Stimulated activated CD4-positive, alpha-beta T cell treated with anti-CD3 and anti-CD28 coated beads, Interleukin-4, amount 100 ng/mL, for 24 hours (primary cell): Measurements from ENCODE around the gene PRDX5.

ENCODE experiments used
- DNase-seq: peaks from one replicate; pipeline ENCODE4 v3.0.0-alpha.2; 2020

PRDX5 gene

DNA sequence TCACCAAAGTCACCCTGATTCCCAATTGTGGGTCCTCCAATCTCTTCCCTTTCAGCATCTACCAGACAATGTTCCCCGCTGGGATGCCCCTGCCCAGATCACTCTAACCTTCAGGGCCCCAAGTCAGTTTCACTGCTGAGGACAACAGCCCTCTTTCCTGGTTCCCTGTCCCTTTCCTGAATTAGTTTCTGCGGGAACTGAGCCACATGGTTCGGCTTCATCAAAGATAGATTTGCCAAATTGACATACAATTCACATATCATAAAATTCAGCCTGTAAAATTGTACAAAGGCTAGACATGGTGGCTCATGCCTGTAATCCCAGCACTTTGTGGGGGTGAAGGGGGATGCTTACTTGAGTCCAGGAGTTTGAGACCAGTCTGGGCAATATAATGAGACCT lies 10.1 kb downstream of the PRDX5 start:
- DNase-seq = no peak

DNA sequence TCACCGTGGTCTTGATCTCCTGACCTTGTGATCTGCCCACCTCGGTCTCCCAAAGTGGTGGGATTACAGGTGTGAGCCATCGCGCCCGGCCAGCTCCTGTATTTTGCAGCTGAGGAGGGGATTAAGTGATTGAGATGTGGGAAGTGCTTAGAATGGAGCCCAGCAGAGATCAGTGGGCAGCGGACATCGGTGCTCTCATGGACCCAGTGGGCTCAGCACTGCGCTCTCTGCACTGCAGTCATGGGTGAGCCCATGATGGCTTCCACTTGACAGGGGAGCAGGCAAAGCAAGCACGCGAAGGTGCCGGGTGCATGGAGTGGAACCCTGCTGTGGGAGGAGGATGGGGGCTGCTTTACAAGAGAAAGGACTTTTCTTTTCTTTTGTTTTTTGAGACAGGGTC lies 13.0 kb downstream of the PRDX5 start:
- no peak for DNase-seq

DNA sequence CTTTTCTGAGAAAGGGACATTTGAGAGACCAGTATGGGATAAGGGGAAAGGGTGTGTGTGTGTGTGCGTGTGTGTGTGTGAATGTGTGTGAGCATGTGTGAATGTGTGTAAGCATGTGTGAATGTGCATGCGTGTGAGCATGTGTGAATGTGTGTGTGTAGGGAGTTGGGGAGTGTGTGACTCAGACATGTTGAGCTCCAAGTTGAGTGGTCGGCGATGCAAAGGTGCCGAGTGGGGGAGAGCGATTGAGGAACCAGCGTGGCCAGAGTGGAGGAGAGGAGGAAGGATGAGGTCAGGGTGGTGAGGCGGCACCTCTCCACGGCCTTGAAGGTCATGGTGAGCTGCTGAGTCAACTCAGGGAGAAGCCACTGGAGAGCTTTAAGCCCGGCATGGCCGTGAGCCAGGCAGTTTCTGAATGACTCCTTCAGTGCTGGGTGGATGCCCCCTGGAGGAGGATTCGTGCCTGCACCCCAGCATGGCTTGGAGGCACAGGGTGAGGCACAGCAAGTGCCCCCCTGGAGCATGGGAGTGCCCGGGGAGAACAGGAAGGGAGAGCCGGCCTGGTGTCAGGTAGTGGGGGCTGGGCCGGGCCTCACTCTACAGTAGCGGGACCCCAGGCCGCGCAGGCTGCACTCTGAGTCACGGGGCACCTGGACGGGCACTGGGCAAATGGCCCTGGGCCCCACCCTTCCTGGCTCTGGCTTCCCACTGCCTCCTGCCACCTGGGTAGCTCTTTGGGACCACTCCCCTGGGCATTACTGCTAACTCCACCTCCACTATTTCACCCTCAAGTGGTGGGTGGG lies 13.8 kb downstream of the PRDX5 start:
- DNase-seq = peak; percentile 71

DNA sequence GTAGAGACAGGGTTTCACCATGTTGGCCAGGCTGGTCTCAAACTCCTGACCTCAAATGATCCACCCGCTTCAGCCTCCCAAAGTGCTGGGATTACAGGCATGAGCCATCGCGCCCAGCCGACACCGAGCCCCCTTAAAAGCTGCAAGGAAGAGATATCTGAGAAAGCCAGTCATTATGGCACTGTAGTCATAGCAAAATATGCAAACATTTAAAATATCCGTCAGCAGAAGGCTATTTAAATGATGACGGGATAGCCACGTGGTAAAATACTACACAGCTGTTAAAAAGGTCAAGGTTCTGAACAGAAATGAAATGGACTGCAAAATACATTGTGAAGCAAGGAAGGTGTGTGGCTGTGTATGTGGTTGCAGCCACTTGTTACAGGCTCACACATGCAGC lies 15.6 kb downstream of the PRDX5 start:
- DNase-seq = no peak

DNA sequence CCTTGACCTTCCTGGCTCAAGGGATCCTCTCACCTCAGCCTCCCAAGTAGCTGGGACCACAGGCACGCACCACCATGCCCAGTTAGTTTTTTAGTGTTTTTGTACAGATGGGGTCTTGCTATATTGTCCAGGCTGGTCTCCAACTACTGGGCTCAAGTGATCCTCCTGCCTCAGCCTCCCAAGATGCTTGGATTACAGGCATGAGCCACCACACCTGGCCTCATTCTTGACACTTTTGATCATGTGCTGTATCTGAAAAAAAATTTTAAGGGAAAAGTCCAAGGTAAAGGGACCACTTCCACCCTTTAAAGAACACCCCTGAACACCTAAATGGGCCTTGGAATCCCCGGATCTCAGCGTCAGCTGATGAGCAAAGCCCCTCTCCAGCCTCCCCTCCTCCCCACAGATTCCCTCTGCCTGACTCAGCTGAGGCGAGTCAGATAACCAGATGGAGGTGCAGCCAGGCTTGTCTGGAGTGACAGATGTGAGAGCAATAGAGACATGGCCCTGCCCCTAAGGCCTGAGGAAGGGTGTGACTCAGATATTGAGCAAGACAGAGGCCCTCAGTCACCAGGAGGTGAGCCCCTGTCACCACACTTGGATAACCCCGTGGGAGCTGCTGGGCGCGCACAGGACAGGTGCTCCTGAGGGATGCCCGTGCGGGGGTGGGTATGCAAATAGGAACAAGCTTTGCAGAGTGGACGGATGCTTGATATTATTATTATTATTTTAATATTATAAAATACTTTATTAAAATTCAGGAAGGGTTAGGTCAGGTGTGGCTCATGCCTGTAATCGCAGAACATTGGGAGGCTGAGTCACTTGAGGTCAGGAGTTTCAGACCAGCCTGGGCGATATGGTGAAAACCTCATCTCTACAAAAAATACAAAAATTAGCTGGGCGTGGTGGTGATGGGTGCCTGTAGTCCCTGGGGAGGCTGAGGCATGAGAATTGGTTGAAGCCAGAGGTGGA lies 17.1 kb downstream of the PRDX5 start:
- peak; percentile 34 for DNase-seq

DNA sequence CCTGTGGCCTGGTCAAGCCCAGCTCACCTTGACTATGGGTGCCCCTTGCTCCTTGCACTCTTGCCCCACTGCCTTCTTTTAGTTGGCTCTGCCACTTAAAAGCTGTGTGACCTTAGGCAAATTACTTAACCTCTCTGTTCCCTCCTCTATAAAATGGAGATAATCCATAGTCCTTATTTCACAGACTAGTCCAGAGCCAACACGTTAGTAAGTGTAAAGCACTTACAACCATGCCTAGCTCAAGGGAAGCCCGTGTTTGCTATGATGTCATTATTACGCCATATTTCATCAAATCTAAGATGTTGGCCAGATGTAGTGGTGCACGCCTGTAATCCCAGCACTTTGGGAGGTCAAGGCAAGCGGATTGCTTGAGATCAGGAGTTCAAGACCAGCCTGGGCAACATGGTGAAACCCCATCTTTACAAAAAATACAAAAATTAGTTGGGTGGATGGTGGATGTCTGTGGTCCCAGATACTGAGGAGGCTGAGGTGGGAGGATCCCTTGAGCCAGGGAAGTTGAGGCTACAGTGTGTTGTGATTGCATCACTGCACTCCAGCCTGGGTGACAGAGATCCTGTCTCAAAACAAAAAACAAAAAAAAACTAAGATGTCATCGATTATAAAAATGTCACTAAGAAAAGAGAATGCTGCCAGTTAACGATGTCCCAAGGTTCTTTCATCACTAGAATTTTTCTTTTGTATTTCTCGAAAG lies 19.8 kb downstream of the PRDX5 start:
- no peak for DNase-seq

DNA sequence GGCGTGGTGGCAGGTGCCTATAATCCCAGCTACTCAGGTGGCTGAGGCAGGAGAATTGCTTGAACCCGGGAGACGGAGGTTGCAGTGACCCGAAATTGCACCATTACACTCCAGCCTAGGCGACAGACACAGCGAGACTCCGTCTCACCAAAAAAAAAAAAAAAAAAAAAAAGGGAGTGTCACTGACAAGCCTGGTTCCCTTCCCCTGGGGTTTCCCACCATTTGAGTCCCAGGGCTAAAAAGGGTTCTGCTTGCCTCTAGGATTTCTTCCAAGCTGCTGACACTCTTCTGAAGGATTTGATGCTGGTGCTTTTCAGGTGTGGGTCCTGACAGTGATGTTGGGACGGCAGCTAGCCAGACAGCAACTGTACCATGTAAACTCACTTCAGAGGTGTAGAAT lies 20.8 kb downstream of the PRDX5 start:
- DNase-seq = no peak

DNA sequence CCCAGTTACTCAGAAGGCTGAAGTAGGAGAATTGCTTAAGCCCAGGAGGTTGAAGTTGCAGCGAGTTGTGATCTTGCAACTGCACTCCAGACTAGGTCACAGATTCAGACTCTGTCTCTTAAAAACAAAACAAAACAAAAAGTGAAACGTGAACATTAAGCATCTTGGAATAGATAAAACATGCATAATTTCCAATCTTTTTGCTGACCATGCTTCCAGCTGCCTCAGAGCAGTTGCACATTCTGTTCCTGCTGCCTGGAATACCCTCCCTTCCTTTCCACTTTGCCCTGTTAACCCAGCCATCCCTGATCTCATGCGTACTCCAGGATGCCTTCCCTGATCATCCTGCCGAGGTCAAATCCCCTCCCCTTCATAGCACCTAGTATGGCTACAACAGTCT lies 21.4 kb downstream of the PRDX5 start:
- DNase-seq = no peak

DNA sequence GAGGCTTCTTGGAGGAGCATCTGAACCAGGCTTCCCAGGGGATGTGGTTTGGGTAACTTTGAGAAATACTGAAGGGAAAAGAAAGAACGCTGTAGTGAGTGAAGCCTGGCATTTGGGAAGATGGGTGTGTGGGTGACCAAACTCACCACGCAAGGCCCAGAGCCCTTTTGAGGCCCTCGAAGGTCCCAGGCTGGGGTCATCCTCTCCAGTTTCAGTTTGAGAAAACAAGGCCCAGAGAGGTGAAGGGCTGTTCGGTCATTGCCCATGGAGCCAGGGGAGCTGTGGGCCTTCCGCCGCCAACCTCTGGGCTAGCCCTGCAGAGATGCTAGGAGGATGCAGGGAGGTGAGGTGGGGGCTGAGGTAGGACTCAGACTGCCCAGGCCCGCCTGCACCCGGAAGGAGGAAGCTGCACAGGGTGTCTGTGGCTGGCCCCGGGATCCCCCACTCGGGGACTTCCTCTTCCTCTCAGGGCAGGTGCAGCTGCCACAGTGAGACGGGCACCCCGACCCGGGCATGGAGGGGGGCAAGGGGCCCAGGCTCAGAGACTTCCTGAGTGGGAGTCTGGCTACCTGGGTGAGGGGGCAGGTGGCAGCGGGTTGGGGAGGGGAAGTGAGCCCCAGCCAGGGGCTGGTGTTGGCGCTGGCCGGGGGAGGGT lies 22.0 kb downstream of the PRDX5 start, which contains the start of gene CCDC88B:
Gene CCDC88B (plus strand): TSS at position 451 of the 655 bp plus-strand sequence. CDS start 63 bp downstream, at position 514.
- peak; percentile 81 for DNase-seq

DNA sequence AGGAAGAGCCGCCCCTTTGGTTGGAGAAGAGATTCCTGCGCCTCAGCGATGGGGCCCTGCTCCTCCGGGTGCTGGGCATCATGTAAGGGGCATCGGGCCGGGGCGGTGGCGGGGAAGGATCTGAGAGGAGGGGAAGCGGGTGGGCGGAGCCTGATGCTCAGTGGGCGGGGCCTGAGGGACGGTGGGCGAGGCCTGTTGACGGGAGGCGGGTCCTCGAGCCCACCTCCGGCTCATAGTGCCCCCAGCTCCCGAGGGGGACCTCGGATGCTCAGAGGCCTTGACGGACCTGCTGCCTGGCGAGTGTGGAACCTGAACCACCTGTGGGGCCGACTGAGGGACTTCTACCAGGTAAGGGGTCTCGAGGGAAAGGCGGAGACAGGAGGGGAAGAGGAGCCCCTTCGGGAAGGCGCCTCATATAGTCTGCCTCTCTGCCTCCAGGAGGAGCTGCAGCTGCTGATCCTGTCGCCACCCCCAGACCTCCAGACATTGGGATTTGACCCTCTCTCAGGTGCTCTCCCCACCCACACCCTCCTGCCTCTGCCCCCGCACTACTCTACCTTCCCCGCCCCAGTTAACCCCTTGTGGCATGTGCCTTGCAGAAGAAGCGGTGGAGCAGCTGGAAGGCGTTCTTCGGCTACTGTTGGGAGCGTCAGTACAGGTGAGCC lies 22.9 kb downstream of the PRDX5 start:
- peak; percentile 80 for DNase-seq

DNA sequence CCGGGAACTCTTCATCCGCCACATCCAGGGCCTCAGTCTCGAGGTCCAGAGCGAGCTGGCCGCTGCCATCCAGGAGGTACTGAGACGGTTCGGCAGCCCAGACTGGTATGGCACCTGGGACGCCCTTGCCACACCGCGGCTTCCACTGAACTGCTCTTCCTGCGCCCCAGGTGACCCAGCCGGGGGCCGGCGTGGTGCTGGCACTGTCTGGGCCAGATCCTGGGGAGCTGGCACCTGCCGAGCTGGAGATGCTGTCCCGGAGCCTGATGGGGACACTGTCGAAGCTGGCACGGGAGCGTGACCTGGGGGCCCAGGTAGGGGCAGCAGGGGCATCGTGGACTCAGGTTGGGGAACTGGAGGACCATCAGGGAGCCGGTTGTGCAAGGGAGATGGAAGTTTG lies 23.5 kb downstream of the PRDX5 start:
- DNase-seq = no peak

DNA sequence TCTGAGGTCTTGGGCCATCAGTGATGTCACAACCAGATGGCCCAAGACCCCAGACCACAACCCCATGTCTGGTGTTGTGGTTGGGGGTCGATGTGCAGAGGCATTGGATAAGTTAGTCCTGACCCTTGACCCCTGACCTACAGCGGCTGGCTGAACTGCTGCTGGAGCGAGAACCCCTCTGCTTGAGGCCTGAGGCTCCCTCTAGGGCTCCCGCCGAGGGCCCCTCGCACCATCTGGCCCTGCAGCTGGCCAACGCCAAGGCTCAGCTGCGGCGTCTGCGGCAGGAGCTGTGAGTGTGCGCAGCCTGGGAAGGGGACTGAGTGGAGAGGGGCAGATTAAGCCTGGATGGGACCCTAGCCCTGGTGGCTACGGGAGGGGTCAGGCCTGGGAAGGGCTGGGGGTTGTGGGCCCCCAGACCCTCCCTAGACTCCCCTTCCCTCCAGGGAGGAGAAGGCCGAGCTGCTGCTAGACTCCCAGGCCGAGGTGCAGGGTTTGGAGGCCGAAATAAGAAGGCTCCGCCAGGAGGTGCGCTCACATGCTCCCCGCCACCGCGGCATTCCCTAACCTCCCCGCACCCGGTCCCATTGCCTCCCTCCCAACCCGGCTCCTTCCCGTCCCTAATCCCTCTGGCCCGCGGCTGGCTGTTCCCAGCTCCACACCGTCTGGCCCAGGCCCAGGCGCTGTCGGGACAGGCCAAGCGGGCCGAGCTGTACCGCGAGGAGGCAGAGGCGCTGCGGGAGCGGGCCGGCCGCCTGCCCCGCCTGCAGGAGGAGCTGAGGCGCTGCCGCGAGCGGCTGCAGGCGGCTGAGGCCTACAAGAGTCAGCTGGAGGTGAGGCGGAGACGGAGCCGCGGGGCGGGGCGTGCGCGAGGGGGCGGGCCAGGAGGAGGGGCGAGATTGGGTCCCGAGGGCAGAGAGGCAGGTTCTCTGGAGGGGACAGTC lies 24.2 kb downstream of the PRDX5 start:
- peak; percentile 89 for DNase-seq

DNA sequence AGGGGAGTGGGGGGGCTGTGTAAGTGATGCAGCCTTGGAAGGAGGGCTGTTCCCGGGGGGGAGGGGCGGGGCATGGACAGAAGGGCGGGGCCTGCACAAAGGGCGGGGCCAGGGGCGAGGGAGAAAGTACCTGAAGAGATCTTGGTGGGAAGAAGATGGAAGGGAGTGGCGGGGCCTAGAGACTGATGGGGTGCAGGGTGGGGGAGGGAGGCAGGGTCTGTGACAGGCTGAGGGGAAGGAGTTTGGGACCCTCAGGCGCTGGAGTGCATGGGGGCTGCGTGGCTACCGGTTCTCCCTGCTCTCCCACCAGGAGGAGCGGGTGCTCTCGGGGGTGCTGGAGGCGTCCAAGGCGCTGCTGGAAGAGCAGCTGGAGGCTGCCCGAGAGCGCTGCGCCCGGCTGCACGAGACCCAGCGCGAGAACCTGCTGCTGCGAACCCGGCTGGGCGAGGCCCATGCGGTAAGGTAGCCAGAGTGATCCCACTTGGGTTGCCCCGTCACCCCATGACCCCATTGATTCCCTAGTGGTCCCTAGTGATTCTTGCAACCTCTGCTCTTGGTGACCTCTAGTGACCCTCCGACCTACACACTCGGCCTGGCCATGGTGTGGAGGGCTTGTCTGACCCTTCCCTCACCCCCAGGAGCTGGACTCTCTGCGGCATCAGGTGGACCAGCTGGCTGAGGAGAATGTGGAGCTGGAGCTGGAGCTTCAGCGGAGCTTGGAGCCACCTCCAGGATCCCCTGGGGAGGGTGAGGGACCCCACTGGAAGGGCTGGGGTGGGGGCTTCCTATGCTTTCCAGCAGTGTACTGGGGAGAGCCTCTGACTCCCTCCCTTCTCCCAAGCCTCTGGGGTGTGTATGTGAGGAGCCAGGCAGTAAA lies 25.2 kb downstream of the PRDX5 start:
- DNase-seq = no peak

DNA sequence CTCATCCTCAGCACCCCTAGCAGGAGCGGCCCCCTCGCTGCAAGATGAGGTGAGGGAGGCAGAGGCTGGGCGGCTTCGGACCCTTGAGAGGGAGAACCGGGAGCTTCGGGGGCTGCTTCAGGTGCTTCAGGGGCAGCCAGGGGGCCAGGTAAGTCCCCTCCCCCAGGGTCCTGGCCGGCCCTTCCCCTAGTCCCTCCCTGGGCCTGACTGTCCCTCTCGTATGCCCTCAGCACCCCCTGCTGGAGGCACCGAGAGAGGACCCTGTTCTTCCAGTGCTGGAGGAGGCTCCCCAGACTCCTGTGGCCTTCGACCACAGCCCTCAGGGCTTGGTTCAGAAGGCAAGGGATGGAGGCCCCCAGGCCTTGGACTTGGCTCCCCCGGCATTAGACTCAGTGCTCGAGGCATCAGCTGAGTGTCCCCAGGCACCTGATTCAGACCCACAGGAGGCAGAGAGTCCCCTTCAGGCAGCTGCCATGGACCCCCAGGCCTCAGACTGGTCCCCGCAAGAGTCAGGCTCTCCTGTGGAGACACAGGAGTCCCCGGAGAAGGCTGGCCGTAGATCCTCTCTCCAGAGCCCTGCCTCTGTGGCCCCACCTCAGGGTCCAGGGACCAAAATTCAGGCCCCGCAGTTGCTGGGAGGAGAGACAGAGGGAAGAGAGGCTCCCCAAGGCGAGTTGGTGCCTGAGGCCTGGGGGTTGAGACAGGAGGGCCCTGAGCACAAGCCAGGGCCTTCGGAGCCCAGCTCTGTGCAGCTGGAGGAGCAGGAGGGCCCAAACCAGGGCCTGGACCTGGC lies 26.0 kb downstream of the PRDX5 start:
- no peak for DNase-seq

DNA sequence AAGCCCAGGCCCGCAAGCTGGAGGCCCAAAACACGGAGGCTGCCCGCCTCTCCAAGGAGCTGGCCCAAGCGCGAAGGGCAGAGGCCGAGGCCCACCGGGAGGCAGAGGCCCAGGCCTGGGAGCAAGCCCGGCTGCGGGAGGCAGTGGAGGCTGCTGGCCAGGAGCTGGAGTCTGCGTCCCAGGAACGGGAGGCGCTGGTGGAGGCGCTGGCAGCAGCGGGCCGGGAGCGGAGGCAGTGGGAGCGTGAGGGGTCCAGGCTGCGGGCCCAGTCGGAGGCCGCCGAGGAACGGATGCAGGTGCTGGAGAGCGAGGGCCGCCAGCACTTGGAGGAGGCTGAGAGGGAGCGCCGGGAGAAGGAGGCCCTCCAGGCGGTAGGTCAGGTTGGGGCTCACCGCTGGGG lies 26.9 kb downstream of the PRDX5 start:
- no peak for DNase-seq

DNA sequence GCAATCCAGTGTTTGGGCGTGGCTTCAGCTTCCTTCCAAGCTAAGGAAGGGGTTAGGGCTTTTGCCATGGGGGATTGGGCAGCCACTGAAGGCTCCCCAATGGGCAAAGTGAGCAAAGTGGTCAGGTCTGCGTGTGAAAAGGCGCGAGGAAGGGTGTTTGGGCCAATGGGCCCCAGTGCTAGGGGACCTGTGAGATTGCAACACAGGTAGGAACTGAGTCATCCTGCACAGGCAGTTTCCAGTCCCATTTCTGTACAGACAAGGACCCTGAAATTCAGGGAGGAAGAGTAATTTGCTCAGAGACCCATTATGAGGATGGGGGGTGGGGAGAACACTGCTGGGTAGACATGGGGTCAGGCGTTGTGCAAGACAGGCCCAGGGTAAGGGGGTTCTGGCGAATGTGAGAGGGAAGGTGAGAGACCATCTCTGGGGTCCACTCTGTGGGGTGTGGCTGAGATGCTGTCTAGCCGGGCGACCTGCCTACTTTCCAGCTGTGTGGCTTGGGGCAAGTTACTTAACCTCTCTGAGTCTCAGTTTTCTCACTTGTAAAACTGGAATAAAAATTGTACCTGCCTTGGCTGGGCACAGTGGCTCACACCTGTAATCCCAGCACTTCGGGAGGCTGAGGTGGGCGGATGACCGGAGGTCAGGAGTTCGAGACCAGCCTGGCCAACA lies 29.4 kb downstream of the PRDX5 start:
- no peak for DNase-seq

DNA sequence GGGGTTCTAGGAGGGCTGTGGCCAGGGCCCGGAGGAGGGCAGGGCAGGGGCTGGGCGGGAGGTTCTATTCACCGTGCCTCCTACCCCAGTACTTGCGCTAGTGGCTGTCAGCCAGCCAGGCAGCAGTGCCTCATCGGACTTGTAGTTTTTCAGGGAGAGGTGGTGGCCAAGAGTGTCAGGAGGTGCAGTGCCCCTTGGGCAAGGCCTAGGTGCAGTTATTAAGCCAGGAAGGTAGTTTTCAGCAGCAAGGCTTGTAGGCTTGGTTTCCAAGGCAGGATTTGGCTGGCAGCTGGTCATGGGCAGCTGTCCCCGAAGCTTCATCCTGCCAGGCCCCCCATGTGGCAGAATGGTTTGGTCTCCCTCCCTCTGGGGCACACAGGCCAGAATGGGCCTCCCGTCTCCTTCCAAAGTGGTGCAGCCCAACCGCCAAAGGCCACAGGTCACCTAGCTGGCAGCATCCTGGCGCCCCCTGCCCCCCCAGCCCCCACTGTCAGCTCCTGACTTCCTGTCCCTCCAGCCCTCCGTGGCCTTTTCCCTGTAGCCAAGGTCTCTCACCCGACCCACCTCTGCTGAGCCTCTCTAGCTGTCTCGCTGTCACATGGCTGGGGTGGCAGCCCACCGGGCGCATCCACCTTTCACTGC lies 30.6 kb downstream of the PRDX5 start:
- no peak for DNase-seq

DNA sequence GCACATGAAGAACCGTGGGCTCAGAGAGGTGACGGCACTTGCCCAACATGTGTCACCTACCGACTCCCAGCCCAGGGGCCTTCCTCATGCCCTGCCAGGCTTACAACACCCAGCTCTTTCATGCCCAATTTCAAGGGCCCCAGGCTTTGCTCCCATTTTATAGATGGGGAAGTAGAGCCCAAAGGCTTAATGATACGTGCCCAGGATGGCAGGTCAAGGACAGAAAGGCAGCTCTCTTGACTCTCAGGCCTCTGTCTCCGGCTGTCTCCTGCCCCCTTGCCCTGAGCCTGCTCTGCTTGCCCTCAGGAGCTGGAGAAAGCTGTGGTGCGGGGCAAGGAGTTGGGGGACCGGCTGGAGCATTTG lies 31.1 kb downstream of the PRDX5 start:
- DNase-seq = no peak
